NT2/D1 (cell line): Measurements from ENCODE around the gene TIAL1.

ENCODE experiments used
- SUZ12 ChIP-seq: IDR thresholded peaks from 2 replicates; pipeline ENCODE4 v1.6.1; 2011; ENCODE audit not compliant: insufficient read length, insufficient read depth; ENCODE audit errors: extremely low read depth
- YY1 ChIP-seq: IDR thresholded peaks from 2 replicates; pipeline ENCODE4 v1.6.1; 2011; ENCODE audit not compliant: insufficient read length, insufficient read depth
- ZNF274 ChIP-seq: IDR thresholded peaks from 2 replicates; pipeline ENCODE4 v1.6.1; 2011; ENCODE audit warnings: mild to moderate bottlenecking, low read depth, low read length

DNA sequence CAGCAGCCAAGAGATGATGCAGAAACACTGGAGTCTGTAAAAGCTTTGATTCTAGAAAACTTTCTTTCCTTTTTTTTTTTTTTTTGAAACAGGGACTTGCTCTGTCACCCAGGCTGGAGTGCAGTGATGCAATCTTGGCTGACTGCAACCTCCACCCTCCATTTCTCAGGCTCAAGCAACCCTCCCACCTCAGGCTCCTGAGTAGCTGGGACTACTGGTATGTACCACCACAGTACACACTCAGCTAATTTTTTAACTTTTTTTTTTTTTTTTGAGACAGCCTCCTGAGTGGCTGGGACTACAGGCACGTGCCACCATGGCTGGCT lies 37.4 kb upstream of the TIAL1 start:
- TF ChIP-seq YY1 (no peak), SUZ12 (no peak), ZNF274 (no peak)
